Measurements from ENCODE around the gene AIF1.

AIF1 gene

DNA sequence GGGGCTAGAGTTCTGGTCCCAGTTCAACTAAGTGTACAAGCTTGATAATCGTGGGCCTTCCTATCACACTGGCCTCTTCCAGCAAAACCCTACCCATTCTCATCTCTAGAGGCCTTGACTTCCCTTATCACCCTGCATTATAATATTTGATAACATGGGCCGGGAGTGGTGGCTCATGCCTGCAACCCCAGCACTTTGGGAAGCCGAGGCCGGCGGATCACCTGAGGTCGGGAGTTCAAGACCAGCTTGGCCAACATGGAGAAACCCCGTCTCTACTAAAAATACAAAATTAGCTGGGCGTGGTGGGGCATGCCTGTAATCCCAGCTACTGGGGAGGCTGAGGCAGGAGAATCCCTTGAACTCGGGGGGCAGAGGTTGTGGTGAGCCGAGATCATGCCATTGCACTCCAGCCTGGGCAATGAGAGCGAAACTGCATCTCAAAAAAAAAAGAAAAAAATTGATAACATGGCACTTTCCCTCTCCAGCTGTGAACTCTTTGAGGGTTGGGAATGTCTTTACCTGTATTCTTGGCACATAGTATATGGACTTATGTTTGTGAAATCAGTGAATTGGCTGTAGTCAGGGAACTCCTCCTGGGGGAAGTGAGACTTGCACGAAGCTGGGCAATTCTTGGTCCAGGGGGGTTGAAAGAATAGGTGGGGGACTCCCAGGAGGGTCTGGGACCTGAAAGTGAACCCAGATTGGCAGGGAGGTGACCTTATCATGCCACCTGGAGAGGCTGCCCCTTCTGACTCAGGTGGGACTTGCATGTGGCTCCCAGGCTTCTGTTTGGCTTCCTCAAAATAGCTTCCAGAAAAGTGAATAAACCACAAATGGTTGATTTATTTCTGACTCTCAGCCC, 46.5 kb downstream of the AIF1 start:
- H3K4me2 ChIP-seq (ENCODE audit: low read length), result peak overlapping the region; percentile 92
- H3F3A ChIP-seq (ENCODE audit: control insufficient read depth, insufficient read depth), result peaks cover 15% of the 10 kb centered on the region
- H3K9me3 ChIP-seq (ENCODE audit: control insufficient read depth, insufficient read depth, low read length), result no peaks in the 10 kb centered on the region
- peaks cover 60% of the 10 kb centered on the region for H3K36me3 ChIP-seq (ENCODE audit: control insufficient read depth, low read length)
- no peaks in the 10 kb centered on the region for H3K9me2 ChIP-seq (replicated peaks; ENCODE audit: control insufficient read depth, low read length)
- peaks cover 71% of the 10 kb centered on the region for H3K79me2 ChIP-seq (ENCODE audit: control insufficient read depth, low read length)
- peak overlapping the region; percentile 95 for H3K4me3 ChIP-seq (ENCODE audit: low read length)
- H4K20me1 ChIP-seq (ENCODE audit: control insufficient read depth, insufficient read depth, low read depth, low read length), result no peaks in the 10 kb centered on the region
- peaks cover 57% of the 10 kb centered on the region for H3K4me1 ChIP-seq (ENCODE audit: control insufficient read depth, low read length)
- peak overlapping the region; percentile 57 for H3K27ac ChIP-seq (ENCODE audit: low read depth, low read length)
- TF ChIP-seq EZH2phosphoT487 (IDR thresholded peaks at IDR 0.05; ENCODE audit: borderline replicate concordance, low read length), result no peak
- TF ChIP-seq, protein P1, sequence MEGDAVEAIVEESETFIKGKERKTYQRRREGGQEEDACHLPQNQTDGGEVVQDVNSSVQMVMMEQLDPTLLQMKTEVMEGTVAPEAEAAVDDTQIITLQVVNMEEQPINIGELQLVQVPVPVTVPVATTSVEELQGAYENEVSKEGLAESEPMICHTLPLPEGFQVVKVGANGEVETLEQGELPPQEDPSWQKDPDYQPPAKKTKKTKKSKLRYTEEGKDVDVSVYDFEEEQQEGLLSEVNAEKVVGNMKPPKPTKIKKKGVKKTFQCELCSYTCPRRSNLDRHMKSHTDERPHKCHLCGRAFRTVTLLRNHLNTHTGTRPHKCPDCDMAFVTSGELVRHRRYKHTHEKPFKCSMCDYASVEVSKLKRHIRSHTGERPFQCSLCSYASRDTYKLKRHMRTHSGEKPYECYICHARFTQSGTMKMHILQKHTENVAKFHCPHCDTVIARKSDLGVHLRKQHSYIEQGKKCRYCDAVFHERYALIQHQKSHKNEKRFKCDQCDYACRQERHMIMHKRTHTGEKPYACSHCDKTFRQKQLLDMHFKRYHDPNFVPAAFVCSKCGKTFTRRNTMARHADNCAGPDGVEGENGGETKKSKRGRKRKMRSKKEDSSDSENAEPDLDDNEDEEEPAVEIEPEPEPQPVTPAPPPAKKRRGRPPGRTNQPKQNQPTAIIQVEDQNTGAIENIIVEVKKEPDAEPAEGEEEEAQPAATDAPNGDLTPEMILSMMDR (IDR thresholded peaks at IDR 0.05; ENCODE audit: low read depth, low read length, poor library complexity, severe bottlenecking), result peak; percentile 11
- H3K27me3 ChIP-seq (ENCODE audit: control insufficient read depth, low read length), result no peaks in the 10 kb centered on the region

DNA sequence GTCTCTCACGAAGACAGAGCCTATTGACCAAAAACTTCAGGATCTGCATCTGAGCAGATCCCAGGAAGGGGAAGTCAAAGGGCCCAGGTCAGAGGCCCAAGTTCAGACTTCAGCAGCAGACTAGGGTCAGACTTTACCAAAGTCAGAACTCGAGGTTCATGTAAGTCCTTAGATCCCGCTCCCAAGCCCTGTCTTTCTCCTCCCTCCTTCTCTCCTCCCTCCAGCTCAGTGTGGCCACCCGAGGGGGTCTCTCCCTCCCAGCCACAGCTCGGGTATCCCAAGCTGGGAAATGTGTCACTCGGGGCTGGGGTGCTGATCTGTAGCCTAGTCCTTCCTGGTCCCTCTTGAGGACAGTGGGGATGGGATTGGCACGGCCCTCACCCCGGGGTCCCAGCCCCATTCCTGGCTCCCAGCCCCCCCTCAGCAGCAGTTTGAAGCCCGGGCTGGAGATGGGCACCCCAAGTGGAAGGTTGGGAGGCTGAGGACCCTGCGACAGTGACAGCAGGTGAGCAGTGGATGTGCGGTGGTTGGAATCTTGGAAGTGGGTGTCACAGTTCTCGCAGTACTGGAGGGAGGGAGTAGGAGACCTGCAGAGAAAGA, 47.2 kb downstream of the AIF1 start:
- Histone ChIP-seq H3K27me3 (ENCODE audit: control insufficient read depth, low read length) (no peaks in the 10 kb centered on the region), H3F3A (ENCODE audit: control insufficient read depth, insufficient read depth) (peaks cover 15% of the 10 kb centered on the region), H3K4me2 (ENCODE audit: low read length) (peak overlapping the region; percentile 34), H3K4me3 (ENCODE audit: low read length) (no peak overlapping the region), H3K9me3 (ENCODE audit: control insufficient read depth, insufficient read depth, low read length) (no peaks in the 10 kb centered on the region), H3K36me3 (ENCODE audit: control insufficient read depth, low read length) (peaks cover 66% of the 10 kb centered on the region), H3K27ac (ENCODE audit: low read depth, low read length) (no peak overlapping the region), H3K4me1 (ENCODE audit: control insufficient read depth, low read length) (peaks cover 64% of the 10 kb centered on the region), H4K20me1 (ENCODE audit: control insufficient read depth, insufficient read depth, low read depth, low read length) (no peaks in the 10 kb centered on the region), H3K79me2 (ENCODE audit: control insufficient read depth, low read length) (peaks cover 77% of the 10 kb centered on the region), H3K9me2 (replicated peaks; ENCODE audit: control insufficient read depth, low read length) (no peaks in the 10 kb centered on the region)
- TF ChIP-seq EZH2phosphoT487 (IDR thresholded peaks at IDR 0.05; ENCODE audit: borderline replicate concordance, low read length), result no peak
- TF ChIP-seq, protein P1 (IDR thresholded peaks at IDR 0.05; ENCODE audit: low read depth, low read length, poor library complexity, severe bottlenecking), result no peak

DNA sequence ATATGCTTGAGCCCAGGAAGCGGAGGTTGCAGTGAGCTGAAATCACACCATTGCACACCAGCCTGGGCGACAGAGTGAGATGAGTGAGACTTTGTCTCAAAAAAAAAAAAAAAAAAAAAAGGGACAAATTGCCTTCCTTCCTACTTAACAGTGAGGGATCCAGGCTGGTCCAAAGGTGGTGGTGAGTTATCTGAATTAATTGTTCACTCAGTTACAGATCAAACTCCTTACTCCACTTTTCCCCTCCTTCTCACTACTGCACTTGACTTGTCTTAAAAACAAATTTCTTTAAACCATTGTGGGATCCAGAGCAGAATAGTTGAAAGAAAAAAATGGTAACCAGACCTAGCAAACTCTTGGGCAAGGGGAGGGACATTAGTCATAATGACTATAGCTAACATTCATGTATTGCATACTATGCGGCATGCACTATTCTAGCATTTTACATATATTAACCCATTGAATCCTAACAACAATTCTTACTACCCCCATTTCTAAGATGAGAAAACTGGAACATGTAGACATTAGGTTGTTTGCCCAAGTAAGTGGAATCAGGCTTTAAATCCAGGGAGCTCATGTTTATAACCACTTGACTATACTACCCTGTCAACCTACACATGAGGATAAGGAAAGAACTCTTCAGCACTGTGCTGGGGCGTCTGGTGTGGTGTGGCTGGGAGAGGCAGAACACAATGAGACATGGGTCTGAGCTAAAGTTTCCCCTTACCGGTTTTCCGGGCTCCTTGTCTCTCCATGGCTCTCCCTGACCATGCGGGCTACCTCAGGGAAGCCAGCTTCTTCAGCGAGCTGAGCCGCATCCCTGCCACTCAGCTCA, 48.3 kb downstream of the AIF1 start:
- peaks cover 63% of the 10 kb centered on the region for H3K4me1 ChIP-seq (ENCODE audit: control insufficient read depth, low read length)
- H3F3A ChIP-seq (ENCODE audit: control insufficient read depth, insufficient read depth), result peaks cover 11% of the 10 kb centered on the region
- H4K20me1 ChIP-seq (ENCODE audit: control insufficient read depth, insufficient read depth, low read depth, low read length), result peaks cover 4% of the 10 kb centered on the region; the same call in 1 of the 2 replicates
- peak overlapping the region; percentile 99 for H3K4me2 ChIP-seq (ENCODE audit: low read length)
- H3K4me3 ChIP-seq (ENCODE audit: low read length), result peak overlapping the region; percentile 95
- TF ChIP-seq, protein P1 (IDR thresholded peaks at IDR 0.05; ENCODE audit: low read depth, low read length, poor library complexity, severe bottlenecking), result no peak
- no peak for TF ChIP-seq EZH2phosphoT487 (IDR thresholded peaks at IDR 0.05; ENCODE audit: borderline replicate concordance, low read length)
- H3K9me2 ChIP-seq (replicated peaks; ENCODE audit: control insufficient read depth, low read length), result no peaks in the 10 kb centered on the region
- H3K79me2 ChIP-seq (ENCODE audit: control insufficient read depth, low read length), result peaks cover 79% of the 10 kb centered on the region
- H3K36me3 ChIP-seq (ENCODE audit: control insufficient read depth, low read length), result peaks cover 70% of the 10 kb centered on the region
- H3K27ac ChIP-seq (ENCODE audit: low read depth, low read length), result no peak overlapping the region
- no peaks in the 10 kb centered on the region for H3K9me3 ChIP-seq (ENCODE audit: control insufficient read depth, insufficient read depth, low read length)
- H3K27me3 ChIP-seq (ENCODE audit: control insufficient read depth, low read length), result no peaks in the 10 kb centered on the region

All from DOHH2 (cell line).